GM18868 (cell line): ENCODE results near the gene RNF225.
A peak's percentile ranks its signal among the peaks of the same experiment; 100 is the strongest.
"Not testable (repeated sequence)": the region's sequence is repeated elsewhere in the genome, so short reads cannot be mapped to it uniquely, and the experiment has no call there.

Experiments
- ATAC-seq: cut with Tn5 transposase; IDR thresholded peaks from one replicate; pipeline ENCODE4 v1.9.1; 2021; ENCODE audit warnings: mild to moderate bottlenecking, moderate library complexity; ENCODE audit not compliant: unreplicated experiment

RNF225 gene

DNA sequence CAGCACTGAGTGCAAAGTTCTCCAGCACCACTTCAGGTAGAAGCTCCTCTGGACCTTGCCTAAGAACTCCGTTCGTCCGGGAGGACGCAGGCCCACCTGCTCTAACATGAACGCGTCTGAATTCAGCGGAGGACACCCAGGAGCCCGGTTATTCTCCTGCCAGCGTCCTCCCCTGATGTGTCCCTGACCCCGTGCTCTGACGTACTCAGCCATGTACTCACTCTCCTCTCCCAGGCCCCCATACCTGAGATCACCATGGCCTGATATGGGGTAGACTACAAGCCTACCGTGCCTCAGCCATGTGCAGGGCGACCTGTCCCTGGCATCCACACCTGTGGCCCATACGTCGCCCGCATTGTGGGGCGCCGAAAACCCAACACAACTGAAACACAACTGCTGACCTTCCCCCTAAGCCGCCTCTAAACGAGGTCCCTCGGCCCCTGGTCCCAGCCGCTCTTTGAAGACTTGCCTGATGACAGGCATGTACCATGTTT is 12.2 kb downstream of the RNF225 start:
- no peak for ATAC-seq

GRCh38 chr19:58408152-58409009 is 12.9 kb downstream of the RNF225 start, which contains the start of gene ZNF584:
TSS of gene ZNF584 (plus strand) at chr19:58408649. CDS start at chr19:58409148, 499 bp downstream.
- peak; percentile 94 for ATAC-seq

GRCh38 chr19:58409010-58409790 is 13.7 kb downstream of the RNF225 start:
- ATAC-seq = no peak

GRCh38 chr19:58416604-58417003 is 21.1 kb downstream of the RNF225 start:
- no peak for ATAC-seq

DNA sequence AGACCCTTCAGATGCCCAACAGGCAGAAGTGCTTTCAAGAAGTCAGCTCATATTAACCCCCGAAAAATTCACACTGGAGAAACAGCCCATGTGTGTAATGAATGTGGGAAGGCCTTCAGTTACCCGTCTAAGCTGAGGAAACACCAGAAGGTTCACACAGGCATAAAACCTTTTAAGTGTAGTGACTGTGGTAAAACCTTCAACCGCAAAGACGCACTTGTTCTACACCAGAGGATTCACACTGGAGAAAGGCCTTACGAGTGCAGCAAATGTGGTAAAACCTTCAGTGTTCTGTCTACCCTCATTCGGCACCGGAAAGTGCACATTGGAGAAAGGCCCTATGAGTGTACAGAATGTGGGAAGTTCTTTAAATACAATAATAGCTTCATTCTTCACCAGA is 21.6 kb downstream of the RNF225 start:
- ATAC-seq = no peak

DNA sequence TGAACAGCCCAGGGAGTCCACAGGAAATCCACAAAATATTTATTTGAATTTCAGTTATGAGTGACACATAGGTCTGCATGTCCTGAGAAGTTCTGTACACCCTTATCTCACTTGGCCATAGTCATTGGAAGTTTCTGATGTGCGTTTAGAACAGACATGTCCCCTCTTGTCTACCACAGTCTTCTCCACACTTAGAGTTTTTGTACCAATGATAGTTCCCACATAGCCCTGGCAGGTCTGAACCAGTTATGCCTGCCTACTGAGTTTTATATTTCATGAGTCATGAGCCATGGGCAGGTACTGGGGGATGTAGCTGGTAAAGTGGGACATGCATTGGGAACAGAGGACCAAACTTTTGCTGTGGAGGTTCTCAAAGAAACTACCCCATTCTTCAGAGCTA is 33.2 kb downstream of the RNF225 start:
- ATAC-seq = no peak

DNA sequence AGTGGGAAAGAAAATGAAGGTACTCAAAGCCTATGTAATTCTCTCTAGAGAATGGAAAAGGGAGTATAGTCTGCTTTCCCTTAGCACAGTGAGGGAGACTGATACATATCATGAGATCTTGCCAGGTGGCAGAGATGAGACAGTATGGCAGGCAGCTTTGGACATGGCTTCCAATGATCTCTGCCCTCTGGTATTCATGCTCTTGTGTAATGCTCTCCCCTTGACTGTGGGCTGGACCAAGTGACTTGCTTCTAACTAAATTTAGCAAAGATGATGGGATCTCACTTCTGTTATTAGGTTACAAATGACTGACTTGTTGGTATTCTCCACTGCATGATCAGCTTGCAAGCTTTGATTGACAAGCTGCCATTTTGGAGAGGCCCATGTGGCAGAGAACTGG is 34.3 kb downstream of the RNF225 start:
- ATAC-seq = no peak

DNA sequence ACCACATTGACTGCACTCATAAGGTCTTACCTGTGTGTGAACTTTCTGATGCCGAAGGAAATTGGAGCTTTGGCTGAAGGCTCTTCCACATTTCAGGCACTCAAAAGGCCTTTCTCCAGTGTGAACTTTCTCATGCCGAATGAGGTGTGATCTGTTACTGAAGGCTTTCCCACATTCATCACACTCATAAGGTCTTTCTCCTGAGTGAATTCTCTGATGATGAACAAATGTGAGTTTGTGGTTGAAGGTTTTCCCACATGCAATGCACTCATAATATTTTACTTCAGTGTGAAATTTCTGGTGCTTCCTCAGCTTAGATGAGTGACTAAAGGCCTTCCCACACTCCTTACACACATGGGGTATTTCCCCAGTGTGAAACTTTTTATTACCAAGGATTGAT is 38.8 kb downstream of the RNF225 start:
- ATAC-seq = no peak

DNA sequence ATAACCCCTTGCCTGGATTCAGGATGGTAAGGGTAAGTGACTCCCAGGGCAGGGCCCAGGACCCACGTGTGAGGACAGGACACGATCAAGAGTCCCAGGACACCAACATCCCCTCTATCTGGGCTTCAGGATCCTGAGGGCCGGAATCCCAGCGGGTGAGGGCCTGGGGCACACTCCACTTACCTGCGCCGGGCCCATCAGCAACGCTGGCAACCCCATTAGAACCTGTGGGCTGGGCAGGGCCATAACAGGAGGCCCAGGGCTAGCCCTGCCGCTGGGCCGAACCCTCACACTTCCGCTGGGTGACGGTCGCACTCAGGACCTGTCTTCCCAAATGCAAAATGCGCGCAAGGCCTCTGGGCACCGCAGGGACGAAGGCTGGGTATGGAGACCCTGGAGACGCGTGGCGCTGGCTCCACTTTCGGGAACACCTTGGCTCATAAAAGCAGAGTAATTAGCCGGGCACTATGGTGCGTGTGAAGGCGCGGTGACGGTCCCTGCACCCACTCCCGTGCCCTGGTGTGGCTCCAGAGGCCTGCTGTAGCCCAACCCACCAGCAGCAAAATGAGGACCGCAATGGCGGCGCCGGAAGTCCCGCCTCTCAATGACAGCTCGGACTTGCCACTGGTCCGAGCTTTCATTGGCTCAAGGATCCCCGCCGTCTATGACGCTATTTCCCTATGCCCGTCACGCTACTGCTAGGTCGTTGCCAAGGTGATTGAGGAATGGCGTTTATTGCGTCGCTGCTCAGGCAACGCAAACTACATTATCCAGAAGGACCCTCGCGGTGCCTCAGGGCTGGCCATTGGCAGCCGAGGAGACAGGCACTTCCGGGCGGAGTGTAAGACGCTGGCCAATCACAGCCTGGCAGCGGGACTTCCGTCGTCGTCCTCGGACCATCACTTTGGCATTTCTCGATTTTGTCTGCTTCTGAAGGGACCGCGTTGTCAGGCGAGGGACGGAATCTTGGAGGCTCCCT is 44.4 kb downstream of the RNF225 start, which contains the start of gene ZNF132:
ZNF132 (minus strand) TSS at position 578 of the 979 bp plus-strand sequence; CDS start at position 246, 332 bp downstream.
- peak; percentile 94 for ATAC-seq

- ATAC-seq = no peak
These were observed 45.1 kb downstream of the RNF225 start for GRCh38 chr19:58440556-58440955.

- not testable (repeated sequence) for ATAC-seq
These were observed 47.5 kb downstream of the RNF225 start for GRCh38 chr19:58442986-58443385.
